CD4-positive, alpha-beta T cell treated with Interleukin-15 for 1 hour (primary cell): ENCODE data around the gene ZBTB5.
A peak's percentile ranks its signal among the peaks of the same experiment; 100 is the strongest.
"Not testable (repeated sequence)": the region's sequence is repeated elsewhere in the genome, so short reads cannot be mapped to it uniquely, and the experiment has no call there.

Source experiments
- DNase-seq: peaks from one replicate; pipeline ENCODE4 v3.0.0-alpha.2; 2020

Gene ZBTB5

DNA sequence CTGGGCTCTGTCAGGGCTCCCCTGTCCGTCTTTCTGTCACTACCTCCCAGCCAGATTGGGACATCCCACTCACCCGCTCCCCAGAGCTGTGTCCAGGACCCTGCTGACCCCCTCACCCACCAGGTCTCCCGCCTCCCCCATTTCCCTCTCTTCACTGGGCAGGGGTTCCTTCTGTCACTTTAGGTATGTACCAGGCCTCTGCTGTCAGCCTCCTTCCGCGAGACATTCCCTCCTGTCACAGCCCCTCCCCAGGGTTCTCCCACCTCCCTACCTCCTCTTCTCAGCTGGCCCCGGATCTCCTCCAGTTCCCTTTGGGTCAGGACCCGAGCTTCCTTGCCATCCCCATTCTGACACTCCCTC lies 21.0 kb upstream of the ZBTB5 start:
- no peak for DNase-seq

DNA sequence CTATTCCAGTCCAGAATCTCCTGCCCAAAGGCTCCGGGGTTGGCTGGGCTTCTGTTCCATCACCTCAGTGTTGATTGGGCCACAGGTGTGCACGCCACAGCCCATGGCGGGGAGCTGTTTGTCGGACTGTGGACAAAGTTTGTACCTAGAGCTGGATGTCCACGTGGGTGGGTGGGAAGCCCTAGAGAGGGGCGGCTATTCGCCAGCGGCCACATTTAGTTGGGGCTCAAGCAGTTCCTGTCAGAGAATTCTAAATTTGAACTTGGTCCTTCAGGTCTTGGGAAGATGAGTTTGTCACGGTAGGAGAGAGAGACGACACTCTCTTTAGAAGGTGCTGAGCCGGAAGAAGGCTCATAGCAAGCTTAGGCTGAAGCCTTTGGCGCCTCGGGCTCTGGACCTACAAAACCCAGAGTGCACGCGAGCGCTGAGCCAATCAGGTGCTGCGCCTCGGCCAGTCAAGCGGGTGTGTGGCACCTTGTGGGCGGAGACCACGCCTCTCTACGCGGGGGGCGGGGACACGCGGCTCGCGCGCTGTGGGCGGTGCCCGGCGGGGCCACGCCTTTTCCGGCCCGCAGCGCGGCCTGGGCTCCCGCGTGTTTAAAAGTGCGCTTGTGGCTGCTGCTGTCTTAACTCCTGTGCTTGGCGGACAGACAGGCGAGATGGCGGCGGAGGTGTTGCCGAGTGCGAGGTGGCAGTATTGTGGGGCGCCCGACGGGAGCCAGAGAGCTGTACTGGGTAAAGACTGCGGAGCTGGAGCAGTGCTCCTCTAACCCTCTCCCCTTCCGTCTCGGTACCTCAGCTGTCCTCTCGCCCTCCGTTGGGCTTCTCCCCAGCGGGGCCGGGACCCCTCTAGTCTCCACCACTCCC lies 20.4 kb upstream of the ZBTB5 start, which contains the start of gene POLR1E:
Gene POLR1E (plus strand): TSS at position 560 of the 867 bp plus-strand sequence. CDS start 100 bp downstream, at position 660.
- peak; percentile 96 for DNase-seq

DNA sequence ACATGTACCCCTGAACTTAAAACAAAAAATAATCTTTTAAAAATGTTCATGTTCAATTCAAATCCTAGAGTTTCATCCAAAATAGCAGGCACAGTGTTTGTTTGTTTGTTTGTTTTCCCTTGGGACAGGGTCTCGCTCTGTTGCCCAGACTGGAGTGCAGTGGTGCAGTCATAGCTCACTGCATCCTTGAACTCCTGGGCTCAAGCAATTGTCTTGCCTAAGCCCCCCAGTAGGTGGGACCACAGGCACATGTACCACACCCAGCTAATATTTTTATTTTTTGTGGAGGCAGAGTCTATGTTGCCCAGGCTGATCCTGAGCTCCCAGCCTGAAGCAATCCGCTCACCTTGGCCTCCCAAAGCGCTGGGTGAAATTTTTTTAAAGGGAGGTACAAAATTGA lies 15.5 kb upstream of the ZBTB5 start:
- DNase-seq, result no peak

DNA sequence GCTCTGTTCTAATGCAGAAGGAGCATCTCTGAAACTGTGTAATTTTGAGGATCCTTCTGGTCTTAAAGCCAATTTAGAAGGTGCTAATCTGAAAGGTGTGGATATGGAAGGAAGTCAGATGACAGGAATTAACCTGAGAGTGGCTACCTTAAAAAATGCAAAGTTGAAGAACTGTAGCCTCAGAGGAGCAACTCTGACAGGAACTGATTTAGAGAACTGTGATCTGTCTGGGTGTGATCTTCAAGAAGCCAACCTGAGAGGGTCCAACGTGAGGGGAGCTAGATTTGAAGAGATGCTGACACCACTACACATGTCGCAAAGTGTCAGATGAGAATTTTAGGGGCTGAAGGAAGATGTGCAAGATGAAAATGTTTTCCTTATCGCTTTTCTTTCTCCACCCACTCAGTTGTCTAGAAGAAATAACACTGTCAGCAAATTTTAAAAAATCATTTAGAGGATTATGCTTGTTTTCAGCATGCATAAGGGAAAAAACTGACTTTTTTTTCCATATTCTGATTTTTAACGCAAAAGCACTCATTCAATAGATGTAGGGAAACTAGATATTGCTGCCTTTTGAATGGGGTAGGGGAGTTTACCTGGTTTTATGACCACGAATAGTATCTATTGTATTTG lies 12.9 kb upstream of the ZBTB5 start:
- DNase-seq, result not testable (repeated sequence)

DNA sequence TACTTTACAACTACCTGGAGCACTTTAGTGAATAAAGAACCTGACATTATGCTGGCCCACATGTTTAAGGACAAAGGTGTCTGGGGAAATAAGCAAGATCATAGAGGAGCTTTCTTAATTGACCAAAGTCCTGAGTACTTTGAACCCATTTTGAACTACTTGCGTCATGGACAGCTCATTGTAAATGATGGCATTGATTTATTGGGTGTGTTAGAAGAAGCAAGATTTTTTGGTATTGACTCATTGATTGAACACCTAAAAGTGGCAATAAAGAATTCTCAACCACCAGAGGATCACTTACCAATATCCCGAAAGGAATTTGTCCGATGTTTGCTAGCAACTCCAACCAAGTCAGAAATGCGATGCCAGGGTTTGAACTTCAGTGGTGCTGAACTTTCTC lies 12.2 kb upstream of the ZBTB5 start:
- DNase-seq, result not testable (repeated sequence)

DNA sequence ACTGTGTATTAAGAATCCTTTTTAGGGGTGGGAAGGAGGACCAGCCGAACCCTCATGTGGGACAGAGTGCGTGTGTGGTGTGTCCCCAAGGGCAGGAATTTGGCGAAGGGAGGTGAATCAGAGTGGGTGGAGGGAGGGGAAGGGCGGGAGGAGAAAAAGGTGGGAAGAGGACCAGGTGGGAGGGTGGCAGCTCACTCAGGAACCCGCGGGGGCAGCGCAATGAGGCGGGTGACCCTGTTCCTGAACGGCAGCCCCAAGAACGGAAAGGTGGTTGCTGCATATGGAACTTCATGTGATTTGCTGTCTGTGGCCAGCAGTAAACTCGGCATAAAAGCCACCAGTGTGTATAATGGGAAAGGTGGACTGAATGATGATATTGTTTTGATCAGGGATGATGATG lies 11.7 kb upstream of the ZBTB5 start:
- no peak for DNase-seq

DNA sequence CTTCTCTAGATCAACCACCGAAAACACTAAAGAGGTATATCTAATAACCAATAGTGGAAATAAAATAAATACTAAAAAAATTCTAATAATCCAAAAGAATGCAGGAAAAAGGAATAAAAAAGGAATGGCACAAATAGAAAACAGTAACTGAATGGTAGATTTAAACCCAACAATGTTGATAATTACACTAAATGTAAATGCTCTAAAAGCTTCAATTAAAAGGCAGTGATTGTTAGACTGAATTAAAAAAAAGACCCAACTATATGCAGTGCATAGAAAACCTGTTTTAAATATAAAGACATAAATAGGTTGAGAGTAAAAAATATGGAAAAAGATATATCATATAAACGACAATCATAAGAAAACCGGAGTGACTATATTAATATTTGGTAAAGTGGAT lies 9.2 kb upstream of the ZBTB5 start:
- no peak for DNase-seq

DNA sequence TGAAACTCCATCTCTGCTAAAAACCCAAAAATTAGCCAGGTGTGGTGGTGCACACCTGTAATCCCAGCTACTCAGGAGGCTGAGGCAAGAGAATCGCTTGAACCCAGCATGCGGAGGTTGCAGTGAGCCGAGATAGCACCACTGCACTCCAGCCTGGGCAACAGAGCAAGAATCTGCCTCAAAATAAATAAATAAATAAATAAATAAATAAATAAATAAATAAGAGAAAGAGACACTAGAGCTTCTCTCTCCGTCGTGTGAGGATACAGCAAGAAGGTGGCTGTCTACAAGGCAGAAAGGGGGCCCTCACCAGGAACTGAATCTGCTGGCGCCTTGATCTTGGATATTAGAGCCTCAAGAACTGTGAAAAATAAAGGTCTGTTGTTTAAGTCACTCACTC lies 8.7 kb upstream of the ZBTB5 start:
- not testable (repeated sequence) for DNase-seq

DNA sequence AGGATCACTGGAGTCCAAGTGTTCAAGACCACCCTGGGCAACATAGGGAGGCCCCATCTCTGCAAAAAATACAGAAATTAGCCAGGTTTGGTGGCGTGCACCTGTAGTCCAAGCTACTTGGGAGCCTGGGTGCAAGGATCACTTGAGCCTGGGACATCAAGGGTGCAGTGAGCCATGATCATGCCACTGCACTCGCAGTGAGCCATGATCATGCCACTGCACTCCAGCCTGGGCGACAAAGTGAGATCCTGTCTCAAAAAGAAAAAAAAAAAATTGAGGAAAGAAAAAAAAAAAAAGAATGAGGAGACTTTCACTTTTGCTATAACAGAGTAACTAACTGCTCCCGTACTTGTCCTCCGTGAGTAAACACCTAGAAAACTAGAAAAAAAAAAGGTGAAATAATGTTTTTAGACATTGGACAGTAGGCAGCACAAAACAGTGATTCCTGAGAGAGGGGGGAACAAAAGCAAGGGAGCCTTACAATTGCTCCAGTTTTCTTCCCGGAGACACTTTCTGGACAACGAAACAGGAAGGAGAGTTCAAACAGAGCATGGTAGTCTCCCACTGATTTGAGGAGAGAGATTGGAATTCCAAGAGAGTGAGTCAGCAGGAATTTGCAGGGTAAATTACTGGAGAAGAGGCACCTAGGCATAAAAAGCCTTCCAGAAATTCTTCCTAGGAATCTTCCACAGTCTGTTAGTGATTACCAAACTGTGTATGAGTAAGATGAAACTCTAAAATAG lies 6.9 kb upstream of the ZBTB5 start:
- no peak for DNase-seq

DNA sequence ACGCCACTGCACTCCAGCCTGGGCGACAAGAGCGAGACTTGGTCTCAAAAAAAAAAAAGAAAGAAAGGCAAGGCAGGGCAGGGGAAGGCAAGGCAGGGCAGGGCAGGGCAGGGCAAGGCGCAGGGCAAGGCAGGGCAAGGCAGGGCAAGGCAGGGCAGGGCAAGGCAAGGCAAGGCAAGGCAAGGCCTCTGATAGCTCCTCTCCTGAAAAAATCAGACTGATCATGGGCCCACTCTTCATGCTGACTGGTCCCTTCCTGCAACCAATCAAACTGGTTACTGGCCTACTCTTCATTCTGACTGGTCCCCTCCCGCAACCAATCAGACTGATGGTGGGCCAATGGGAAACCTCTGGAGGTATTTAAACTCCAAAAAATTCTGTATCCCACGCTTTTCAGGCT lies 3.4 kb upstream of the ZBTB5 start:
- no peak for DNase-seq

DNA sequence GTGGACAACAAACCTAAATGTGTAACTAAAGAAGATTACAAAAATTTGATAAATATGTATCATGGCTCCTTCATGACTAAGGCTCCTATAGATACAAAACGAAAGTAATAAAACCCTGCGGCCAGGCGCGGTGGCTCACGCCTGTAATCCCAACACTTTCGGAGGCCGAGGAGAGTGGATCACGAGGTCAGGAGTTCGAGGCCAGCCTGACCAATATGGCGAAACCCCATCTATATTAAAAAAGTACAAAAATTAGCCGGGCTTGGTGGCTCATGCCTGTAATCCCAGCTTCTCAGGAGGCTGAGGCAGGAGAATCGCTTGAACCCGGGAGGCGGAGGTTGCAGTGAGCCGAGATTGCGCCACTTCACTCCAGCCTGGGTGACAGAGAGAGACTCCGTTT lies 2.3 kb upstream of the ZBTB5 start:
- not testable (repeated sequence) for DNase-seq

DNA sequence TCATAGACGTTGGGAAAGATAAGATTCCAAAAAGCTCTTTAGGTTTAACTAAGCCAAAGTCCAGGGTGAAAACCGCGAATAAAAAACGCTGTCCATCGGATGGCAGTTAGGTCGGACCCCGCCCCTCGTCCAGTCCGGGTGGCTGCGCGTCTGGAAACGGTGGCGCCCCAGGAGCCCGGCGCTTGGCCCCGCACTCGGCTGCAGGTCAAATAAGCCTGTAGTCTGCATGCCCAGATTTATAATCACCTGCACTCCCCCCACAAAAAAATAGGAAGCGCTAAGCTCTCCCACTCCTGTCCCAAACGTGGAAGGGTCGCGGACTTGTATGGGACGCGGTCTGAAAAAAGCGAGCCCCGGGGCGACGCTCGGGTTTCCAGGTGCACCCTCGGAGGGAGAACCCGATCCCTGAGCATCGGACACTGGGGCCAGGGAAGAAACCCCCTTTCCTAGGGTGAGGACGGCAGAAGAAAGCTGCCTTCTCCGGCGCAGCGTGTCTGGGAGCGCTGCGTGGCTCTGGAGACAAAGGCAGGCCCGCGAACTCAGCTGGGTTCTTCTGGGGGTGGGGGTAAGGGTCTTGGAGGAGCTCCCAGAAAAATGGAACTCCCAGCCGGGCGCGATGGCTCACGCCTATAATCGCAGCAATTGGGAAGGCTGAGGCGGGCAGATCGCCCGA lies 923 bp upstream of the ZBTB5 start:
- no peak for DNase-seq

DNA sequence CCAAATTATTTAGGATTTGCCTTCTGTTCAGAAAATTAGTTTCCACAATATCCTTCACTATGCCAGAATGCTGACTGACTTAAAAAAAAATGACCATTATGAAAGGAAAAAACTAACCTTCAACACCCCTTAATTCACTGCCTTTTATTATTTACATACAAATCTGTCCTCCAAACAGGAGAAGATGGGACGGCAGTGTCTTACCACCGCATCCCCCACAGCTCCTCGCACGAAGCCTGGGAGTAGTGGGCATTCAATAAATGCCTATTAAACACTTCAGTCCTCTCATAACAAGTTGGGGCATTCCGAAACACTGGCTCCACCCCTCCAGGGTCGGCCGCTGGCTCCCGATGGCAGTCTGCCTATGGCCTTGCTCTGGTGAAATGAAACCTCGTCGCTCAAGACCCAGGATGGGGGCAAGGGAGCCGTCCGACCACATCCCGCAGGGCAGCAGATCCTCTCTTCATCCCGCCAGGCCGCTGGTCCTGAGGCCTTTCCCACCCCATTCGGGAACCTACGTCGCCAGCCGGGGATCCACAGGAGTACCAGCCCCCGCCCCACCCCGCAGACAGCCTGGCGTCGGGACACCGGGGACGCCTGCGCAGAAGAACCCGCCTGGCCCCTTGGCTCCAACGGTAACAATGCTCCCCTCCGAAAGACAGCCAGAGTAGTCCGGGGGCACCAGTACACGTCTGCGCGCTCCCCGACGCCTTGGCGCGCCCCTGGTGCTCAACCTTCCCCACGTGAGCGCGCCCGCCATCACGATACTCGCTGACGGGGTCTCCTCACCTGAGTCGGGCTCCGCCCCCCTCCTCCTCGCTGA lies 613 bp downstream of the ZBTB5 start:
- DNase-seq, result peak; percentile 75

DNA sequence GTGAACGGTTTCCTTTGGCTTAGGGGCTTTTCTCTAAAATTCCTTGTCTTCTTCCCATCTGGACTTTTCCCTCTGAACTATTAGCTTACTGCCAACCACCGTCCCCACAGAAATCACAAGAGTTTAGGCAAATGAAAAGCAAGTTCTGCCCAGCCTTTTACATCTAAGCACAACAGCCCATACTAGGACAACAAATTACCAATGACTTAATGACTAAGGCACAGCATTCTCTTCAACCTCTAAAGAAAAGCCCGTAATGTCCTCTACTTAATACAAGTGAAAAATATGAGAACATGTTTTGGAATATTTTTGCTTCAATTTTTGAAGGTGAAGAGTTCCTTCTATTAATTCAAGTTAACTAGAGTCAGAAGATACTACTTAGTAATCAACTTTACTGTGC lies 1.2 kb downstream of the ZBTB5 start:
- DNase-seq, result no peak

DNA sequence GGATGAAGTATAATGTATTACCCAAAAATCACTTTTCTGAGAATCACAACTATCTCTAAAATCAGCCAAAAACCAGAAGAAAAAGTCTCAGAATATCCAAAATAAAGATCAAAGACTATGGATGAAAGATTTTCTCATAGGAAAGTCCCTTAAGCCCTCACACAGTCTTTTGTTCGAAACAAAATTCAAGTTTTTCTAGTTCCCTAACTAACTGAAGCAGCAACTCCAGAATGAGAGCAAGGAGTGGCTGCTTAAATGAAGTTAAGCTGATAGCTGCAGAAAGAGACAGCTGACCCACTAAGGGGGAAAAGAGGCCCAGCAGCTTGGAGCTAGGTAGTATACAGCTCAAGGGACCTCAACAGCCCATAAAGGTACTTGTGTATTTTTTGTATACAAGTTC lies 8.4 kb downstream of the ZBTB5 start:
- no peak for DNase-seq

DNA sequence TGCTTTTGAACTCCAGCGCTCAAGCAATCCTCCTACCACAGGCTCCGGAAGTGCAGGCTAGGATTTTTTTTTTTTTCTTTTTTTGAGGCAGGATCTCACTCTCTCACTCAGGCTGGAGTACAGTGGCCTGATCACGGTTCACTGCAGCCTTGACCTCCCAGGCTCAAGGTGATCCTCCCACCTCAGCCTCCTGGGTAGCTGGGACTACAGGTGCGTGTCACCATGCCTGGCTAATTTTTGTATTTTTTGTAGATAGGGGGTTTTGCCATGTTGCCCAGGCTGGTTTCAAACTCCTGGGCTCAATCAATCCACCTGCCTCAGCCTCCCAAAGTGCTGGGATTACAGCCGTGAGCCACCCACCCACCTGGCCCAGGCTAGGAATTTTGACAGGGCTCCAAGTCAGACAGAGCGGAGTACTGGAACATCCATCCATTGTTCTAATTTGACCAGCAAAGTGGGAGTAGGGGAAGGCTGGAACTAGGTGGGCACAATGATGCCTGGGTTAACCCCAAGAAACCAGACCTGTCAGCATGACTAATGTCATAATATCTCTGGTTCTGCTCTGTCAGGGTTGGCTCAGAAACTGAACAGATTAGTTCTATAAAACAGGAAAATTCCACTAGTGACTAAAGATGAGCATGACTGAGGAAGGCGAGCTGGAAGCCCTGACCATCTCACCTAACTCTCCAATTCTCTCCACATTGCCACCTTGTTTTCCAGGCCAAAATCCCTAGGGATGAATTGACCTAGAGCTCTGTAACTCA lies 9.2 kb downstream of the ZBTB5 start:
- DNase-seq, result no peak

DNA sequence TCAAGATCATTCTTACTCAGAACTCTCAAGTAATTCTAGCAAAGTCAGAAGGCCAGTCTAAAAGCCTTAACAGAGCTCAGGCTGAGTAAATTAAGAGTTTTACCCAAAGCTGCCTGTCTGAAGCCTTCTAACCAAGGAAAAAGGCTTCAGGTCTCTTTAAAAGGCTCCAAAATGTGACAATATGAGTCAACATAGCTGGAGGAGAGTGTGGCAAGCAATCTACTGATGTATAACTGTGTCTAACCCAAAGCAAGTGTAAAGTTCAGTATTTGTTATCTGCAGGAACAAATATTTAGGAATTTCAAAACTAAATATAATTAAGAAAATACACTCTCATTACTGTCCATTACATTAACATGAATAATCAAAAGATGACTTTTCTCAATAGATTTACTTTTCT lies 11.0 kb downstream of the ZBTB5 start:
- no peak for DNase-seq

DNA sequence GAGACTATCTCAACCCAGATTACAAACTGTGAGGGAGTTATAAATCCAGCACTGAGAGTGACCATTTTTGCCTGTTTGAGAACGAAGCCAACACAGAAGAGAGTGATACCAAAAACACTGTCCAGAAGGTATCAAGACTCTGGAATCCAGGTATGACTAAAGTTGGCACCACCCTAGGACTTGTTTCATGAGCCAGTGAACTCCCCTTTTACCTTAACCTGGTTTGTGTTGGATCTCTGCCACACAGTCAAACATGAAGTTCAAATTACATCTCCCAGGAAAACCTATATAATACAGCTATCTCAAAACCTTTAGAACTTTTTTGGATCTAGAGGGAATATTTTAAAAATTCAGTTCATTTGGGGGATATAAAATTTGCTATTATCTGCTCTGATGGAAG lies 11.4 kb downstream of the ZBTB5 start:
- no peak for DNase-seq

DNA sequence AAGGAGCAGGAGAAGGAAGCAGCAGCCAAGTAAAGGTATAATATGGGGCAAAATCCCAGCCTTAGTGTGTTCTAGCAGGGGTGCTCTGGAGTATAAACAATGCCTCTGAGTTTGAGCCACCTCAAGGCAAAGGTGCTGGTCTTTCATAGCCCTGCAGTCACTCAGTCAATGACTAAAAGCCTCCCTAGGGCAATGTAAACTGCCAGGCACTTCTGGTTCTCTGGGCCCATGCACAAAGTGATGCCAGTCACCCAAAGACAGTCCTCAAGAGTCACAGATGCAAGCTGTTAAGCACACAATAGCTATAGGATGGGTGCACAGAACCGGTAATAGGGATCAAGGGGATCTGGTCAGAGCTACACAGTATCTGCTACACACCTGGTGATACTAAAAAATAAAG lies 12.6 kb downstream of the ZBTB5 start:
- DNase-seq, result no peak

DNA sequence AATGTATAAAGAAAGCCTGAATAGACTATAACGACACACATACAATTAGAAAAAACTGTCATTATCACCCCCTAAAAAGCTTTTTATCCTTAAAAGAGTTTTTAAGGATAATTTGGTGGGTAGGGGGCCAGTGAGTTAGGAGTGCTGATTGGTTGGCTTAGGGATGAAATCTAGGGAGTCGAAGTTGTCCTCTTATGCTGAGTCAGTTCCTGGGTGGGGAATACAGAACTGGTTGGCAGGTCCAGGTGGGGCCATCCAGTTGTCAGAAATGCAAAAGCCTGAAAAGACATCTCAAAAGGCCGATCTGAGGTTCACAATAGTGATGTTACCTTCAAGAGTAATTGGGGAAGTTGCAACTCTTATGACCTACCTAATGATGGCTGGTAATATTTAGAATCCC lies 13.6 kb downstream of the ZBTB5 start:
- no peak for DNase-seq

DNA sequence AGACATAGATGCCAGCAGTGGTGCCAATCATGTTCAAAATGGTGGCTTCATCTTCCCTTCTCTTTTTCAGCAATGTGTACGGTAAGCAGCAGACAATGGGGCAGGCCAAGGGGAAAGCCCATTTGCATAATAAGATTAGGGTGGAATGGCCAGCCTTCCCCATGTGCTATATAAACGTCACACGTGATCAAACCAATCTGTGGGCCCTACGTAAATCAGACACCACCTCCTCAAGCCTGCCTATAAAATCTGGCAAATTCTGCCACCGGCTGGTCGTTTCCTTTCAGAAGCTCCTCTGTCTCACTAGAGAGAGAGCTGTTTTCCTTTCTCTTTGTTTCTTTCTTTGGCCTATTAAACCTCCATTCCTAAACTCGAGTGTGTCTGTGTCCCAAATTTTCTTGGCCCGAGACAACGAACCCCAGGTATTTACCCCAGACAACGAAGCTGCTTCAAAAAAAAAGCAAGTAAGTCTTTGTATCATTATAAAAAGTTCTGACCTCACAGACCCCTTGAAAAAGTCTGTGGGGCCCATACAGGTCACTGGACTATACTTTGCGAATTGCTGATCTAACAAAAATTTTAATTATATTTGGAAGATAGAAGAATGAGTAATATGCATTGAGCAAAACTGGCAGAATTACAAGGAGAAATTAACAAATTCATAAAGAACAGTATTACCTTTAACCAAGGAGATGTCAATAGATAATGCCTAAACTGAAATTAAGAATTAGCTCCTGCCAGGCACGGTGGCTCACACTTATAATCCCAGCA lies 15.2 kb downstream of the ZBTB5 start:
- DNase-seq, result no peak
